BJ (cell line): ENCODE data around the gene NINJ2. TPM values are rescaled to one million over a fixed set of nuclear protein-coding genes. Genes with fewer than 3 reads are reported as not detected.

Experiments used
- CTCF ChIA-PET: fragments of 350-600 bp; formaldehyde crosslinking; extraction: SDS; loops from one replicate; lab custom pipeline; 2021; ENCODE audit warnings: antibody characterized with exemption, inconsistent platforms; lab: Yijun Ruan, JAX
- POLR2A ChIA-PET: fragments of 300-600 bp; sonication (Branson Sonifier 250); formaldehyde crosslinking; extraction: SDS; loops from one replicate; lab custom pipeline; 2021; ENCODE audit warnings: antibody characterized with exemption; lab: Charles Lee
- DNase-seq: peaks from one replicate; pipeline ENCODE4 v3.0.0-alpha.2; 2011; ENCODE audit warnings: low read depth
- H3K27me3 ChIP-seq: 2 replicates; pipeline ENCODE4 v1.6.0; 2011; ENCODE audit warnings: low read length; ENCODE audit not compliant: control insufficient read depth, insufficient read depth
- H3K36me3 ChIP-seq: 2 replicates; pipeline ENCODE4 v1.5.1; 2011; ENCODE audit warnings: low read length; ENCODE audit not compliant: control insufficient read depth, insufficient read depth
- H3K4me3 ChIP-seq: 2 replicates; pipeline ENCODE4 v1.5.1; 2011; ENCODE audit warnings: low read depth, mild to moderate bottlenecking, control low read depth, low read length
- polyA plus RNA-seq: library from polyadenylated mRNA; depleted of rRNA; stranded (reverse); fragments of >200 nt; gene quantifications from 2 replicates; pipeline ENCODE4 v1.2.3, GENCODE V29; 2011
- TF ChIP-seq, protein P1 (sequence below): IDR thresholded peaks from 2 replicates; pipeline ENCODE4 v1.5.1; 2011; ENCODE audit warnings: low read depth, mild to moderate bottlenecking, control low read depth, inconsistent platforms, low read length, moderate library complexity; ENCODE audit not compliant: insufficient read depth

NINJ2 gene
- polyA plus RNA-seq, 1 experiment = 0.32 TPM

DNA sequence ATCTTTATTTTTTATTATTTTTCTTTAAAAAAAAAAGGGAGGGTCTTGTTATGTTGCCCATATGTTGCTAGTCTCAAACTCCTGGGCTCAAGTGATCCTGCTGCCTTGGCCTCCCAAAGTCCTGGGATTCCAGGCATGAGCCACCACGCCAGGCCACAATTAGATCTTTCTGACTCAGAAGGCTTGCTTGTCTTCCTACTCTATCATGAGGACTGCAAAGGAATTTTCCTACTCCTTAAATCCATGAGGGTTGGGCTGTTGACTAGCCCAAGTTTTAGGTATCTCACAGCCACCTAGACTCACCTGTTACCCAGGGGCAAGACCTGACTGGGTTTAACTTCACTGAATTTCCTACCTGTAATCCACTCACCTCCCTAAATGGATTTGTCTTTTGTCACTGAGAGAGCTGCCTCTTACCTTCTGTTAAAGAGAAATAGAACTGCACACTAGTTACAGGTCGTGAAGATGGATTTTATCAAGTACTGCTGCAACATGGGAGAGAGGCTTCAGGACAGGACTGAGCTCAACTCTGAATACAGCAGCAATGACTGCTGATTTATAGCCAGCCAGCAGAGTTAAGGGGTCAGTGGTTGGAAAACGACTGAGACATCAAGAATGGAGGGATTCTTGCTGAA lies 131.2 kb downstream of the NINJ2 start:
- CTCF ChIA-PET = interaction anchor here (0.8 to 2.4 kb wide), 3 partner anchors 12 to 78 kb away, joined by 4 to 8 read pairs (median 7); no protein-coding TSS in a partner anchor
- no peaks in the 10 kb centered on the region for H3K36me3 ChIP-seq
- H3K27me3 ChIP-seq = peaks cover 5% of the 10 kb centered on the region; the same call in 1 of the 2 replicates
- POLR2A ChIA-PET = interaction anchor here (0.6 kb wide), 1 partner anchor 21 kb away, joined by 11 read pairs; no protein-coding TSS in a partner anchor
- no peak overlapping the region for H3K4me3 ChIP-seq
- no peak for DNase-seq
- TF ChIP-seq, protein P1, sequence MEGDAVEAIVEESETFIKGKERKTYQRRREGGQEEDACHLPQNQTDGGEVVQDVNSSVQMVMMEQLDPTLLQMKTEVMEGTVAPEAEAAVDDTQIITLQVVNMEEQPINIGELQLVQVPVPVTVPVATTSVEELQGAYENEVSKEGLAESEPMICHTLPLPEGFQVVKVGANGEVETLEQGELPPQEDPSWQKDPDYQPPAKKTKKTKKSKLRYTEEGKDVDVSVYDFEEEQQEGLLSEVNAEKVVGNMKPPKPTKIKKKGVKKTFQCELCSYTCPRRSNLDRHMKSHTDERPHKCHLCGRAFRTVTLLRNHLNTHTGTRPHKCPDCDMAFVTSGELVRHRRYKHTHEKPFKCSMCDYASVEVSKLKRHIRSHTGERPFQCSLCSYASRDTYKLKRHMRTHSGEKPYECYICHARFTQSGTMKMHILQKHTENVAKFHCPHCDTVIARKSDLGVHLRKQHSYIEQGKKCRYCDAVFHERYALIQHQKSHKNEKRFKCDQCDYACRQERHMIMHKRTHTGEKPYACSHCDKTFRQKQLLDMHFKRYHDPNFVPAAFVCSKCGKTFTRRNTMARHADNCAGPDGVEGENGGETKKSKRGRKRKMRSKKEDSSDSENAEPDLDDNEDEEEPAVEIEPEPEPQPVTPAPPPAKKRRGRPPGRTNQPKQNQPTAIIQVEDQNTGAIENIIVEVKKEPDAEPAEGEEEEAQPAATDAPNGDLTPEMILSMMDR = no peak

- TF ChIP-seq, protein P1 = no peak
- Histone ChIP-seq H3K4me3 (no peak overlapping the region), H3K27me3 (peaks cover 5% of the 10 kb centered on the region; the same call in 1 of the 2 replicates), H3K36me3 (no peaks in the 10 kb centered on the region)
- DNase-seq = no peak
- CTCF ChIA-PET = interaction anchor here (1.3 to 3.4 kb wide), 3 partner anchors 12 to 89 kb away, joined by 4 to 10 read pairs (median 8); no protein-coding TSS in a partner anchor
- POLR2A ChIA-PET = no interaction called here
These were observed 132.4 kb downstream of the NINJ2 start for GRCh38 chr12:530821-531220.

DNA sequence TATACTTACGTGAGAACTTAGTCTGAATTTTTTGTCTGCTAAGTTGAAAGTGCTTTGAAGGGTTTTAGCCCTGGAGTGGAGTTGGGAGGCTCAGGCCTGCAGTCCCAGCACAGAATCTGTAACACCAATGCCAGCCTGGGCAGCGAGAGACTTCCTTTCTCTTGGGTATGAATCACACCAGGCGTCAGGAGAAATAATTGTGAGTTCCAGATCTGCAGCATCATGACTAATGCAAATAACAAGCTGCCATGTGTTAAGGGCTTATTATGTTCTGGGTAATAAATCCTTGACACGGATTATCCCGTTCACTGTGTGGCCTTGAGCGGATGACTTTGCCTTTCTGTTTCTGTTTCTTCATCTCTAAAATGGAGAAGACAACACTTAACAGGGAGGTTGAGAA lies 132.9 kb downstream of the NINJ2 start:
- ChIA-PET POLR2A (no interaction called here), CTCF (interaction anchor here (1.3 to 3.4 kb wide), 3 partner anchors 12 to 88 kb away, joined by 4 to 10 read pairs (median 8); no protein-coding TSS in a partner anchor)
- TF ChIP-seq, protein P1 = no peak
- no peak for DNase-seq
- no peak overlapping the region for H3K4me3 ChIP-seq
- H3K36me3 ChIP-seq = no peaks in the 10 kb centered on the region
- H3K27me3 ChIP-seq = peaks cover 5% of the 10 kb centered on the region; the same call in 1 of the 2 replicates

DNA sequence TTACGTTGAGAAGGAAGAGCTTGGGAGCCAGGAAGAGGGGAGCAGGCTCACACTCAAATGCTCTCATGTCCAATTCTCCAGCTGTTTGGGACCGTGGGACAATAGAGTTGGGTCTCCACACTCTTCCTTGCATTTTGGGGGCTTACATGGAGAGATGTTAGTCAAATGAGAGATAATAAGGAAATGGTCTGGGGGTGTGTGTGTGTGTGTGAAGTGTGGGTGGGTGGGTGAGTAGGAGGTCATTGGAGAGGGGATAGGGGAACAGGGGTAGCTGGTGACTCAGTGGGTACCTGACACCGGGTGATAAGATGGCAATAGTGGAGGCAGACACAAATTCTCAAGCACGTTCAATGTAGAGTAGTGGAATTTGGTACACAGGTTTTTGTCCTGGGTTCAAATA lies 135.5 kb downstream of the NINJ2 start:
- DNase-seq = no peak
- H3K4me3 ChIP-seq = no peak overlapping the region
- POLR2A ChIA-PET = no interaction called here
- CTCF ChIA-PET = interaction anchor here (1.0 to 3.4 kb wide), 4 partner anchors 9 to 74 kb away, joined by 3 to 10 read pairs (median 6); no protein-coding TSS in a partner anchor
- no peaks in the 10 kb centered on the region for H3K36me3 ChIP-seq
- TF ChIP-seq, protein P1 = no peak
- peaks cover 5% of the 10 kb centered on the region; the same call in 1 of the 2 replicates for H3K27me3 ChIP-seq

DNA sequence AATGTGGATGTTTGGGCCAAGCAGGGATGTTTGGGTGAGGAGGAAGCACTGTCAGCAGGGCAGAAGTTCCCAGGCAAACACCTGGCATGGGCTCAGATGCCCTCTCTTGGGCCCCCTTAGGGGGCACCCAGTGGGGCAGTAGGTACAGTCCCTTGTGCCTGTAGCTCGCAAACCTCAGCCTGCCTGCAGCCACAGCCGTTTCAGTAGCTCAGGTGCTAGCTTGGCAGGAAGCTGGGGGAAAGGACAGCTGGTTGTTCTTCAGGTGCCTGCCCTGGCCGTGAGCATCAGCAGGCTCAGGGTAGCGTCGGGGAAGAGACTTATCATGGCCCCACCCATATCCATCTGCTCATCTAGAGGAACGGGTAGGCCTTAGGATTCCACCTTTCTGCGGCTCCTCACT lies 136.0 kb downstream of the NINJ2 start:
- POLR2A ChIA-PET = no interaction called here
- no peaks in the 10 kb centered on the region for H3K36me3 ChIP-seq
- TF ChIP-seq, protein P1 = no peak
- H3K27me3 ChIP-seq = peaks cover 5% of the 10 kb centered on the region; the same call in 1 of the 2 replicates
- CTCF ChIA-PET = interaction anchor here (1.0 to 1.9 kb wide), 3 partner anchors 20 to 73 kb away, joined by 3 to 9 read pairs (median 4); no protein-coding TSS in a partner anchor
- no peak overlapping the region for H3K4me3 ChIP-seq
- no peak for DNase-seq
